GM19395 (cell line): Measurements from ENCODE around the gene INPP4A.
A peak's percentile ranks its signal among the peaks of the same experiment; 100 is the strongest.

Experiments used
- ATAC-seq: cut with Tn5 transposase; IDR thresholded peaks from one replicate; pipeline ENCODE4 v1.9.1; 2021; ENCODE audit warnings: mild to moderate bottlenecking, moderate library complexity; ENCODE audit not compliant: unreplicated experiment

Gene INPP4A

GRCh38 chr2:98459496-98460175 is 15.0 kb downstream of the INPP4A start:
- ATAC-seq, result peak; percentile 32

GRCh38 chr2:98460573-98461497 is 16.2 kb downstream of the INPP4A start:
- ATAC-seq, result peak; percentile 62

- ATAC-seq, result no peak
Measured at GRCh38 chr2:98461498-98462049, 16.9 kb downstream of the INPP4A start.

GRCh38 chr2:98463081-98463481 is 18.4 kb downstream of the INPP4A start:
- no peak for ATAC-seq

- no peak for ATAC-seq
Measured at GRCh38 chr2:98463551-98463971, 18.9 kb downstream of the INPP4A start.

GRCh38 chr2:98463988-98464771 is 19.5 kb downstream of the INPP4A start:
- no peak for ATAC-seq

- ATAC-seq, result peak; percentile 42
Measured at GRCh38 chr2:98464772-98465310, 20.2 kb downstream of the INPP4A start.

GRCh38 chr2:98465456-98466226 is 21.0 kb downstream of the INPP4A start:
- peak; percentile 26 for ATAC-seq

GRCh38 chr2:98467082-98467536 is 22.5 kb downstream of the INPP4A start:
- ATAC-seq, result no peak

- no peak for ATAC-seq
Measured at GRCh38 chr2:98467652-98468051, 23.0 kb downstream of the INPP4A start.

GRCh38 chr2:98468621-98469236 is 24.1 kb downstream of the INPP4A start:
- ATAC-seq, result peak; percentile 31

- ATAC-seq, result no peak
Measured at GRCh38 chr2:98469862-98470544, 25.3 kb downstream of the INPP4A start.

GRCh38 chr2:98470851-98471255 is 26.2 kb downstream of the INPP4A start:
- ATAC-seq, result no peak

- ATAC-seq, result no peak
Measured at GRCh38 chr2:98471402-98472131, 26.9 kb downstream of the INPP4A start.

GRCh38 chr2:98472132-98472650 is 27.5 kb downstream of the INPP4A start:
- no peak for ATAC-seq

GRCh38 chr2:98472961-98473746 is 28.5 kb downstream of the INPP4A start:
- no peak for ATAC-seq
